ENCODE data around the gene EZH2. TPM values are rescaled to one million over a fixed set of nuclear protein-coding genes. Genes with fewer than 3 reads are reported as not detected.

Gene EZH2
- total RNA-seq (20.0 TPM), polyA plus RNA-seq (2.1 TPM)

- under 1% methylated on average over 50 of the region's 50 CpGs for WGBS
- H3K4me3 ChIP-seq (ENCODE audit: low read depth, low read length), result peak within 1 kb of the TSS; percentile 98
- H3K27ac ChIP-seq (ENCODE audit: low read depth), result peak within 1 kb of the TSS; percentile 98
- H3K4me1 ChIP-seq (ENCODE audit: insufficient read depth), result no peaks in the 10 kb centered on the region
- no peaks in the 10 kb centered on the region for H3K36me3 ChIP-seq (ENCODE audit: insufficient read depth)
- DNase-seq (ENCODE audit: extremely low spot score), result no peak
Measured at GRCh38 chr7:148884049-148884298, at the start of gene EZH2. Gene EZH2, minus strand, starts transcription at chr7:148884291. Its CDS starts 36,993 bp downstream, at chr7:148847298.

- DNase-seq (ENCODE audit: extremely low spot score), result no peak
- no peak overlapping the region for H3K27ac ChIP-seq (ENCODE audit: low read depth)
Measured at GRCh38 chr7:148931470-148931869, 47.4 kb upstream of the EZH2 start.

GRCh38 chr7:148930335-148930734 is 46.2 kb upstream of the EZH2 start:
- Histone ChIP-seq H3K36me3 (ENCODE audit: insufficient read depth) (no peaks in the 10 kb centered on the region), H3K4me3 (ENCODE audit: low read depth, low read length) (no peak overlapping the region), H3K4me1 (ENCODE audit: insufficient read depth) (no peaks in the 10 kb centered on the region), H3K27ac (ENCODE audit: low read depth) (no peak overlapping the region)
- no peak for DNase-seq (ENCODE audit: extremely low spot score)
- WGBS, result 87% methylated on average over 10 of the region's 10 CpGs

More at GRCh38 chr7:148931470-148931869, 47.4 kb upstream of the EZH2 start:
- 66% methylated on average over 5 of the region's 5 CpGs for WGBS
- Histone ChIP-seq H3K4me3 (ENCODE audit: low read depth, low read length) (no peak overlapping the region), H3K36me3 (ENCODE audit: insufficient read depth) (no peaks in the 10 kb centered on the region), H3K4me1 (ENCODE audit: insufficient read depth) (no peaks in the 10 kb centered on the region)

GRCh38 chr7:148929176-148929575 is 45.1 kb upstream of the EZH2 start:
- H3K36me3 ChIP-seq (ENCODE audit: insufficient read depth), result no peaks in the 10 kb centered on the region
- H3K4me1 ChIP-seq (ENCODE audit: insufficient read depth), result no peaks in the 10 kb centered on the region
- no peak for DNase-seq (ENCODE audit: extremely low spot score)
- H3K4me3 ChIP-seq (ENCODE audit: low read depth, low read length), result no peak overlapping the region
- H3K27ac ChIP-seq (ENCODE audit: low read depth), result no peak overlapping the region
- WGBS, result 95% methylated on average over 6 of the region's 6 CpGs

GRCh38 chr7:148927123-148928045 is 43.3 kb upstream of the EZH2 start:
- DNase-seq (ENCODE audit: extremely low spot score), result no peak
- H3K4me1 ChIP-seq (ENCODE audit: insufficient read depth), result no peaks in the 10 kb centered on the region
- WGBS, result 59% methylated on average over 10 of the region's 10 CpGs

GRCh38 chr7:148925836-148926235 is 41.7 kb upstream of the EZH2 start:
- Histone ChIP-seq H3K36me3 (ENCODE audit: insufficient read depth) (no peaks in the 10 kb centered on the region), H3K27ac (ENCODE audit: low read depth) (no peak overlapping the region), H3K4me1 (ENCODE audit: insufficient read depth) (no peaks in the 10 kb centered on the region), H3K4me3 (ENCODE audit: low read depth, low read length) (no peak overlapping the region)
- 87% methylated on average over 9 of the region's 9 CpGs for WGBS
- no peak for DNase-seq (ENCODE audit: extremely low spot score)

More at GRCh38 chr7:148927123-148928045, 43.3 kb upstream of the EZH2 start:
- no peaks in the 10 kb centered on the region for H3K36me3 ChIP-seq (ENCODE audit: insufficient read depth)
- H3K27ac ChIP-seq (ENCODE audit: low read depth), result no peak overlapping the region
- H3K4me3 ChIP-seq (ENCODE audit: low read depth, low read length), result no peak overlapping the region

- Histone ChIP-seq H3K4me1 (ENCODE audit: insufficient read depth) (no peaks in the 10 kb centered on the region), H3K4me3 (ENCODE audit: low read depth, low read length) (no peak overlapping the region), H3K27ac (ENCODE audit: low read depth) (no peak overlapping the region), H3K36me3 (ENCODE audit: insufficient read depth) (no peaks in the 10 kb centered on the region)
- no peak for DNase-seq (ENCODE audit: extremely low spot score)
- 77% methylated on average over 5 of the region's 5 CpGs for WGBS
Measured at GRCh38 chr7:148924011-148924410, 39.9 kb upstream of the EZH2 start.

GRCh38 chr7:148921806-148922205 is 37.7 kb upstream of the EZH2 start:
- WGBS, result 77% methylated on average over 6 of the region's 6 CpGs
- H3K4me3 ChIP-seq (ENCODE audit: low read depth, low read length), result no peak overlapping the region
- no peaks in the 10 kb centered on the region for H3K4me1 ChIP-seq (ENCODE audit: insufficient read depth)
- H3K27ac ChIP-seq (ENCODE audit: low read depth), result no peak overlapping the region
- DNase-seq (ENCODE audit: extremely low spot score), result no peak
- no peaks in the 10 kb centered on the region for H3K36me3 ChIP-seq (ENCODE audit: insufficient read depth)

GRCh38 chr7:148921189-148921588 is 37.1 kb upstream of the EZH2 start:
- Histone ChIP-seq H3K4me3 (ENCODE audit: low read depth, low read length) (no peak overlapping the region), H3K36me3 (ENCODE audit: insufficient read depth) (no peaks in the 10 kb centered on the region), H3K27ac (ENCODE audit: low read depth) (no peak overlapping the region), H3K4me1 (ENCODE audit: insufficient read depth) (no peaks in the 10 kb centered on the region)
- 75% methylated on average over 5 of the region's 5 CpGs for WGBS
- no peak for DNase-seq (ENCODE audit: extremely low spot score)

GRCh38 chr7:148919859-148920258 is 35.8 kb upstream of the EZH2 start:
- Histone ChIP-seq H3K4me3 (ENCODE audit: low read depth, low read length) (no peak overlapping the region), H3K27ac (ENCODE audit: low read depth) (no peak overlapping the region), H3K4me1 (ENCODE audit: insufficient read depth) (no peaks in the 10 kb centered on the region), H3K36me3 (ENCODE audit: insufficient read depth) (no peaks in the 10 kb centered on the region)
- no peak for DNase-seq (ENCODE audit: extremely low spot score)
- 84% methylated on average over 6 of the region's 6 CpGs for WGBS

GRCh38 chr7:148918058-148918596 is 34.0 kb upstream of the EZH2 start:
- no peak overlapping the region for H3K27ac ChIP-seq (ENCODE audit: low read depth)
- H3K36me3 ChIP-seq (ENCODE audit: insufficient read depth), result no peaks in the 10 kb centered on the region
- 85% methylated on average over 10 of the region's 10 CpGs for WGBS
- H3K4me1 ChIP-seq (ENCODE audit: insufficient read depth), result no peaks in the 10 kb centered on the region
- no peak for DNase-seq (ENCODE audit: extremely low spot score)
- no peak overlapping the region for H3K4me3 ChIP-seq (ENCODE audit: low read depth, low read length)

GRCh38 chr7:148916186-148916585 is 32.1 kb upstream of the EZH2 start:
- Histone ChIP-seq H3K27ac (ENCODE audit: low read depth) (no peak overlapping the region), H3K4me1 (ENCODE audit: insufficient read depth) (no peaks in the 10 kb centered on the region), H3K4me3 (ENCODE audit: low read depth, low read length) (no peak overlapping the region), H3K36me3 (ENCODE audit: insufficient read depth) (no peaks in the 10 kb centered on the region)
- no peak for DNase-seq (ENCODE audit: extremely low spot score)
- whole genome bisulfite sequencing, result 16% methylated on average over 1 of the region's 1 CpG

GRCh38 chr7:148915211-148915610 is 31.1 kb upstream of the EZH2 start:
- H3K4me1 ChIP-seq (ENCODE audit: insufficient read depth), result no peaks in the 10 kb centered on the region
- H3K36me3 ChIP-seq (ENCODE audit: insufficient read depth), result no peaks in the 10 kb centered on the region
- DNase-seq (ENCODE audit: extremely low spot score), result no peak
- no peak overlapping the region for H3K27ac ChIP-seq (ENCODE audit: low read depth)
- whole genome bisulfite sequencing, result 72% methylated on average over 7 of the region's 7 CpGs
- no peak overlapping the region for H3K4me3 ChIP-seq (ENCODE audit: low read depth, low read length)

GRCh38 chr7:148914208-148914777 is 30.2 kb upstream of the EZH2 start:
- Histone ChIP-seq H3K27ac (ENCODE audit: low read depth) (no peak overlapping the region), H3K4me3 (ENCODE audit: low read depth, low read length) (no peak overlapping the region), H3K4me1 (ENCODE audit: insufficient read depth) (no peaks in the 10 kb centered on the region), H3K36me3 (ENCODE audit: insufficient read depth) (no peaks in the 10 kb centered on the region)
- no peak for DNase-seq (ENCODE audit: extremely low spot score)
- WGBS, result 59% methylated on average over 10 of the region's 10 CpGs

Data from urinary bladder (tissue), 4 donors.